ENCODE results near the gene COX4I1. TPM values are rescaled to one million over a fixed set of nuclear protein-coding genes. Genes with fewer than 3 reads are reported as not detected.
"Not testable (repeated sequence)": the region's sequence is repeated elsewhere in the genome, so short reads cannot be mapped to it uniquely, and the experiment has no call there.

COX4I1 gene
- total and polyA plus RNA-seq, 7 donors, result 627 to 1,800 (median 1,031) TPM

- DNase-seq, result no peak
- H3K4me1 ChIP-seq, result peaks cover 20% of the 10 kb centered on the region
- no peak overlapping the region for H3K27ac ChIP-seq
- no peaks in the 10 kb centered on the region for H3K9me3 ChIP-seq
- no peak for ATAC-seq
- 70 to 84% (median 73%) methylated on average over 14 of the region's 14 CpGs for WGBS, 3 donors
- H3K4me3 ChIP-seq, result no peak overlapping the region
- intact Hi-C loops (cut with DNase I), result loop anchor here in 1 of 2 donors (10.0 kb wide), 1 partner anchor 1511 kb away; the partner anchor contains the start of gene C16orf95
- TF ChIP-seq CTCF (IDR thresholded peaks at IDR 0.05), result no peak
- H3K36me3 ChIP-seq (ENCODE audit: insufficient read depth in 1 of 2, low read depth in 1 of 2), result peaks cover 8 to 61% of the 10 kb centered on the region in 2 donors
- H3K27me3 ChIP-seq (ENCODE audit: insufficient read depth in 3 of 3, low read length in 2 of 3), result no peaks in the 10 kb centered on the region
Observed at GRCh38 chr16:85803570-85803969, 4.1 kb downstream of the COX4I1 start.

GRCh38 chr16:85805442-85806045, 6.0 kb downstream of the COX4I1 start:
- DNase-seq (no peak), ATAC-seq (no peak)
- H3K36me3 ChIP-seq (ENCODE audit: insufficient read depth in 1 of 2, low read depth in 1 of 2), result peaks cover 8 to 61% of the 10 kb centered on the region in 2 donors
- WGBS, 3 donors, result 77 to 88% (median 85%) methylated on average over 17 to 18 of the region's 18 CpGs
- no peak overlapping the region for H3K27ac ChIP-seq
- H3K4me3 ChIP-seq, result no peak overlapping the region
- H3K4me1 ChIP-seq, result peaks cover 18% of the 10 kb centered on the region
- intact Hi-C loops (cut with DNase I), result loop anchor here in 1 of 2 donors (10.0 kb wide), 1 partner anchor 1509 kb away; the partner anchor contains the start of gene C16orf95
- no peaks in the 10 kb centered on the region for H3K27me3 ChIP-seq (ENCODE audit: insufficient read depth in 3 of 3, low read length in 2 of 3)
- H3K9me3 ChIP-seq, result no peaks in the 10 kb centered on the region
- TF ChIP-seq CTCF (IDR thresholded peaks at IDR 0.05), result no peak

DNA sequence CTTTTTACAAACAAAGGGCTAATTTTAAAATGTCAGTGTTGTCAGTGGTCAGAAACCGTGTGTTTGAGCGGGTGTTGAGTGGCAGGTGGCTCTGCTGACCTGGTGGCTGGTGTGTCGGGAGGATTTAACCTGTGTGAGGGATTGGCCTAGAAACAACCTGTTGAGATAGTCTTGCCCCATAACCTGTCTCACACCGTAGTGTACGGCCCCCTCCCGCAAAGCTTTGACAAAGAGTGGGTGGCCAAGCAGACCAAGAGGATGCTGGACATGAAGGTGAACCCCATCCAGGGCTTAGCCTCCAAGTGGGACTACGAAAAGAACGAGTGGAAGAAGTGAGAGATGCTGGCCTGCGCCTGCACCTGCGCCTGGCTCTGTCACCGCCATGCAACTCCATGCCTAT, 7.0 kb downstream of the COX4I1 start:
- 91 to 94% (median 91%) methylated on average over 11 of the region's 11 CpGs for WGBS, 3 donors
- no peak overlapping the region for H3K27ac ChIP-seq

DNA sequence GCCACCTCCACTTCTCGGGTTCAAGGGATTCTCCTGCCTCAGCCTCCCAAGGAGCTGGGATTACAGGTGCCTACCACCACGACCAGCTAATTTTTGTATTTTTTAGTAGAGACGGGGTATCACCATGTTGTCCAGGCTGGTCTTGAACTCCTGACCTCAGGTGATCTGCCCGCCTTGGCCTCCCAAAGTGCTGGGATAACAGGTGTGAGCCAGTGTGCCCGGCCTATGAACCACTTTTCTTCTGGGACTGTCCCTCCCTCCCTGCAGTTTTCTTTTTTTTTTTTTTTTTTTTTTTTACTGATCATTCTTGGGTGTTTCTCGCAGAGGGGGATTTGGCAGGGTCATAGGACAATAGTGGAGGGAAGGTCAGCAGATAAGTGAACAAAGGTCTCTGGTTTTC, 7.8 kb downstream of the COX4I1 start:
- intact Hi-C loops (cut with DNase I), result loop anchor here in 1 of 2 donors (10.0 kb wide), 1 partner anchor 1507 kb away; the partner anchor contains the start of gene C16orf95
- H3K9me3 ChIP-seq; ATAC-seq; H3K4me1 ChIP-seq; H3K27ac ChIP-seq; H3K4me3 ChIP-seq; H3K27me3 ChIP-seq (ENCODE audit: insufficient read depth in 3 of 3, low read length in 2 of 3); DNase-seq: not testable (repeated sequence)
- WGBS, 3 donors, result 88 to 94% (median 92%) methylated on average over 5 of the region's 6 CpGs
- H3K36me3 ChIP-seq (ENCODE audit: insufficient read depth in 1 of 2, low read depth in 1 of 2), result peaks cover 3 to 49% of the 10 kb centered on the region in 2 donors

More for the DNA sequence above, 7.0 kb downstream of the COX4I1 start:
- Histone ChIP-seq H3K4me1 (peaks cover 10% of the 10 kb centered on the region), H3K4me3 (no peak overlapping the region), H3K27me3 (ENCODE audit: insufficient read depth in 3 of 3, low read length in 2 of 3) (no peaks in the 10 kb centered on the region), H3K9me3 (no peaks in the 10 kb centered on the region), H3K36me3 (ENCODE audit: insufficient read depth in 1 of 2, low read depth in 1 of 2) (peaks cover 8 to 57% of the 10 kb centered on the region in 2 donors)
- ATAC-seq (no peak), DNase-seq (no peak)
- no peak for TF ChIP-seq CTCF (IDR thresholded peaks at IDR 0.05)
- intact Hi-C loops (cut with DNase I), result loop anchor here in 1 of 2 donors (10.0 kb wide), 1 partner anchor 1508 kb away; the partner anchor contains the start of gene C16orf95

DNA sequence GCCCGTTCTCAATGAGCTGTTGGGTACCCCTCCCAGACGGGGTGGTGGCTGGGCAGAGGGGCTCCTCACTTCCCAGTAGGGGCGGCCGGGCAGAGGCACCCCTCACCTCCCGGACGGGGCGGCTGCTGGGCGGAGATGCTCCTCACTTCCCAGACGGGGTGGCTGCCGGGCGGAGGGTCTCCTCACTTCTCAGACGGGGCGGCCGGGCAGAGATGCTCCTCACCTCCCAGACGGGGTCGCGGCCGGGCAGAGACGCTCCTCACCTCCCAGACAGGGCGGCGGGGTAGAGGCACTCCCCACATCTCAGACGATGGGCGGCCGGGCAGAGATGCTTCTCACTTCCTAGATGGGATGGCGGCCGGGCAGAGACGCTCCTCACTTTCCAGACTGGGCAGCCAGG, 8.6 kb downstream of the COX4I1 start:
- DNase-seq; H3K27me3 ChIP-seq (ENCODE audit: insufficient read depth in 3 of 3, low read length in 2 of 3); H3K4me1 ChIP-seq; H3K27ac ChIP-seq; H3K4me3 ChIP-seq; H3K9me3 ChIP-seq; ATAC-seq: not testable (repeated sequence)
- WGBS, 3 donors, result 94 to 98% (median 95%) methylated on average over 6 to 23 of the region's 27 CpGs
- peaks cover 3 to 41% of the 10 kb centered on the region in 2 donors for H3K36me3 ChIP-seq (ENCODE audit: insufficient read depth in 1 of 2, low read depth in 1 of 2)
- intact Hi-C loops (cut with DNase I), result loop anchor here in 1 of 2 donors (10.0 kb wide), 1 partner anchor 1507 kb away; the partner anchor contains the start of gene C16orf95
